SK-N-SH treated with all-trans-retinoic acid at 6 μM for 48 hours (cell line): ENCODE measurements around the gene NPLOC4.

Source experiments
- ATAC-seq: fragments of 200-7000 bp; cut with Tn5 transposase; 3 replicates; pipeline ENCODE4 v1.9.1; 2020; ENCODE audit warnings: mild to moderate bottlenecking, moderate library complexity
- ARNTL ChIP-seq: fragments of 450-650 bp; formaldehyde crosslinking; IDR thresholded peaks from 2 replicates; pipeline ENCODE4 v1.5.0; 2020; ENCODE audit warnings: low read depth, mild to moderate bottlenecking, moderate library complexity, borderline replicate concordance
- PATZ1 ChIP-seq: fragments of 250-450 bp; sonication (Bioruptor Pico); IDR thresholded peaks from 2 replicates; pipeline ENCODE4 v1.8.0; 2020; ENCODE audit warnings: mild to moderate bottlenecking, moderate library complexity, borderline replicate concordance
- RARB ChIP-seq: fragments of 250-450 bp; sonication (Bioruptor Pico); IDR thresholded peaks from 2 replicates; pipeline ENCODE4 v1.8.0; 2021; ENCODE audit warnings: mild to moderate bottlenecking, moderate library complexity
- TOX ChIP-seq: fragments of 250-450 bp; sonication (Bioruptor Pico); IDR thresholded peaks from 2 replicates; pipeline ENCODE4 v1.8.0; 2021; ENCODE audit warnings: mild to moderate bottlenecking, moderate library complexity, borderline replicate concordance
- ZNF8 ChIP-seq: fragments of 450-650 bp; formaldehyde crosslinking; IDR thresholded peaks from 2 replicates; pipeline ENCODE4 v1.5.0; 2020; ENCODE audit warnings: mild to moderate bottlenecking, moderate library complexity

The NPLOC4 gene

DNA sequence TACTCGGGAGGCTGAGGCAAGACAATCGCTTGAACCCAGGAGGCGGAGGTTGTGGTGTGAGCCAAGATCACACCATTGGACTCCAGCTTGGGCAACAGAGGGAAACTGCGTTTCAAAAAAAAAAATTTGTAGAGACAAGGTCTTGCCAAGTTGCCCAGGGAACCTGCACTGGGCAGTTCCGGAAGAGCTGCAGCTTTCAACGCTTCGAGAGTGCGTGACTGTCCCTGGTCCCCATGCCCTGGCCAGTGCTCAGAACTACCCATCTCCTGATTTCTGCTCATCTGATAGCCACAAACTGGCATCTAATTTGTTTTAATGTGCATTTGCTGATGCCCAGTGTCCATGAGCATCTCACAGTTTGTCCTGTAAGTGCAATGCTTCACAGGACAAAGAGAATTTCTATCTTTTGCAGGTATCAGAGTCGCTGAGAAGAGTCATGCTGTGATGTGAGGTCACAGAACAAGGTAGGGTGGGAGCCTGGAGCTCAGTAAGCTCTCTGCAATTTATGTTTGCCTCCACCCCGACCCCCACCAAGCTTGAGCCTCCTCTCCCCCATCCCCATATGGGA lies 128.2 kb downstream of the NPLOC4 start:
- TF ChIP-seq RARB (CRISPR knock-in tag) (peak; percentile 4; the same call in 1 of the 2 replicates), PATZ1 (CRISPR knock-in tag) (no peak), ZNF8 (no peak), ARNTL (0 out of 2 replicates have a peak, but pooled peaks have one; percentile 47), TOX (CRISPR knock-in tag) (peak; percentile 47; the same call in 1 of the 2 replicates)
- peak; percentile 0; the same call in 1 of the 3 replicates for ATAC-seq
